A549 (cell line): Measurements from ENCODE around the gene RAP1A.

Source experiments
- EP300 ChIP-seq, 2 experiments: fragments of >200 bp; sonication (Bioruptor Twin); formaldehyde crosslinking; IDR thresholded peaks; 2 replicates in 1 of 2; 3 replicates in 1 of 2; pipeline ENCODE4 v1.6.1; 2016 to 2017
- JUN ChIP-seq, 2 experiments: fragments of >200 bp; sonication (Bioruptor Twin); formaldehyde crosslinking; IDR thresholded peaks; 2 replicates in 1 of 2; 3 replicates in 1 of 2; pipeline ENCODE4 v1.6.1; 2016 to 2017
- JUNB ChIP-seq: fragments of >200 bp; sonication (Bioruptor Twin); formaldehyde crosslinking; IDR thresholded peaks from 2 replicates; pipeline ENCODE4 v1.6.1; 2016
- MAFK ChIP-seq: fragments of 450-650 bp; IDR thresholded peaks from 2 replicates; pipeline ENCODE4 v1.6.1; 2014; ENCODE audit not compliant: partially characterized antibody
- MAX ChIP-seq: IDR thresholded peaks from 2 replicates; pipeline ENCODE4 v1.6.1; 2012
- PHF8 ChIP-seq: fragments of 200-600 bp; sonication (generic); IDR thresholded peaks from 2 replicates; pipeline ENCODE4 v1.6.1; 2016; ENCODE audit warnings: low read depth, mild to moderate bottlenecking, antibody characterized with exemption, moderate library complexity, borderline replicate concordance
- POLR2A ChIP-seq: IDR thresholded peaks from 2 replicates; pipeline ENCODE4 v1.6.1; 2012; ENCODE audit warnings: mild to moderate bottlenecking, low read length
- TP53 ChIP-seq: fragments of 250-450 bp; sonication (Bioruptor Pico); IDR thresholded peaks from 2 replicates; pipeline ENCODE4 v1.5.0; 2021; ENCODE audit warnings: mild to moderate bottlenecking, moderate library complexity
- TF ChIP-seq, protein P1 (sequence below): fragments of >200 bp; sonication (Bioruptor Twin); formaldehyde crosslinking; IDR thresholded peaks from 3 replicates; pipeline ENCODE4 v1.5.1; 2016
- TF ChIP-seq, protein P2 (sequence below): fragments of 250-450 bp; sonication (Bioruptor Pico); IDR thresholded peaks from 2 replicates; pipeline ENCODE4 v1.5.0; 2021; ENCODE audit warnings: mild to moderate bottlenecking, moderate library complexity, borderline replicate concordance
- TF ChIP-seq, protein P3 (sequence below): fragments of 200-600 bp; sonication (generic); IDR thresholded peaks from 2 replicates; pipeline ENCODE4 v1.6.1; 2016; ENCODE audit warnings: antibody characterized with exemption, mild to moderate bottlenecking, moderate library complexity

- TF ChIP-seq PHF8 (no peak), EP300 (IDR thresholded peaks at IDR 0.05) (no peak), POLR2A (no peak), MAX (no peak), JUNB (no peak), JUN (IDR thresholded peaks at IDR 0.05) (no peak), MAFK (no peak), TP53 (CRISPR knock-in tag) (no peak)
- TF ChIP-seq, protein P1, sequence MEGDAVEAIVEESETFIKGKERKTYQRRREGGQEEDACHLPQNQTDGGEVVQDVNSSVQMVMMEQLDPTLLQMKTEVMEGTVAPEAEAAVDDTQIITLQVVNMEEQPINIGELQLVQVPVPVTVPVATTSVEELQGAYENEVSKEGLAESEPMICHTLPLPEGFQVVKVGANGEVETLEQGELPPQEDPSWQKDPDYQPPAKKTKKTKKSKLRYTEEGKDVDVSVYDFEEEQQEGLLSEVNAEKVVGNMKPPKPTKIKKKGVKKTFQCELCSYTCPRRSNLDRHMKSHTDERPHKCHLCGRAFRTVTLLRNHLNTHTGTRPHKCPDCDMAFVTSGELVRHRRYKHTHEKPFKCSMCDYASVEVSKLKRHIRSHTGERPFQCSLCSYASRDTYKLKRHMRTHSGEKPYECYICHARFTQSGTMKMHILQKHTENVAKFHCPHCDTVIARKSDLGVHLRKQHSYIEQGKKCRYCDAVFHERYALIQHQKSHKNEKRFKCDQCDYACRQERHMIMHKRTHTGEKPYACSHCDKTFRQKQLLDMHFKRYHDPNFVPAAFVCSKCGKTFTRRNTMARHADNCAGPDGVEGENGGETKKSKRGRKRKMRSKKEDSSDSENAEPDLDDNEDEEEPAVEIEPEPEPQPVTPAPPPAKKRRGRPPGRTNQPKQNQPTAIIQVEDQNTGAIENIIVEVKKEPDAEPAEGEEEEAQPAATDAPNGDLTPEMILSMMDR, result no peak
- TF ChIP-seq, protein P2, sequence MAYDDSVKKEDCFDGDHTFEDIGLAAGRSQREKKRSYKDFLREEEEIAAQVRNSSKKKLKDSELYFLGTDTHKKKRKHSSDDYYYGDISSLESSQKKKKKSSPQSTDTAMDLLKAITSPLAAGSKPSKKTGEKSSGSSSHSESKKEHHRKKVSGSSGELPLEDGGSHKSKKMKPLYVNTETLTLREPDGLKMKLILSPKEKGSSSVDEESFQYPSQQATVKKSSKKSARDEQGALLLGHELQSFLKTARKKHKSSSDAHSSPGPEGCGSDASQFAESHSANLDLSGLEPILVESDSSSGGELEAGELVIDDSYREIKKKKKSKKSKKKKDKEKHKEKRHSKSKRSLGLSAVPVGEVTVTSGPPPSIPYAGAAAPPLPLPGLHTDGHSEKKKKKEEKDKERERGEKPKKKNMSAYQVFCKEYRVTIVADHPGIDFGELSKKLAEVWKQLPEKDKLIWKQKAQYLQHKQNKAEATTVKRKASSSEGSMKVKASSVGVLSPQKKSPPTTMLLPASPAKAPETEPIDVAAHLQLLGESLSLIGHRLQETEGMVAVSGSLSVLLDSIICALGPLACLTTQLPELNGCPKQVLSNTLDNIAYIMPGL (CRISPR knock-in tag), result no peak
- TF ChIP-seq, protein P3, sequence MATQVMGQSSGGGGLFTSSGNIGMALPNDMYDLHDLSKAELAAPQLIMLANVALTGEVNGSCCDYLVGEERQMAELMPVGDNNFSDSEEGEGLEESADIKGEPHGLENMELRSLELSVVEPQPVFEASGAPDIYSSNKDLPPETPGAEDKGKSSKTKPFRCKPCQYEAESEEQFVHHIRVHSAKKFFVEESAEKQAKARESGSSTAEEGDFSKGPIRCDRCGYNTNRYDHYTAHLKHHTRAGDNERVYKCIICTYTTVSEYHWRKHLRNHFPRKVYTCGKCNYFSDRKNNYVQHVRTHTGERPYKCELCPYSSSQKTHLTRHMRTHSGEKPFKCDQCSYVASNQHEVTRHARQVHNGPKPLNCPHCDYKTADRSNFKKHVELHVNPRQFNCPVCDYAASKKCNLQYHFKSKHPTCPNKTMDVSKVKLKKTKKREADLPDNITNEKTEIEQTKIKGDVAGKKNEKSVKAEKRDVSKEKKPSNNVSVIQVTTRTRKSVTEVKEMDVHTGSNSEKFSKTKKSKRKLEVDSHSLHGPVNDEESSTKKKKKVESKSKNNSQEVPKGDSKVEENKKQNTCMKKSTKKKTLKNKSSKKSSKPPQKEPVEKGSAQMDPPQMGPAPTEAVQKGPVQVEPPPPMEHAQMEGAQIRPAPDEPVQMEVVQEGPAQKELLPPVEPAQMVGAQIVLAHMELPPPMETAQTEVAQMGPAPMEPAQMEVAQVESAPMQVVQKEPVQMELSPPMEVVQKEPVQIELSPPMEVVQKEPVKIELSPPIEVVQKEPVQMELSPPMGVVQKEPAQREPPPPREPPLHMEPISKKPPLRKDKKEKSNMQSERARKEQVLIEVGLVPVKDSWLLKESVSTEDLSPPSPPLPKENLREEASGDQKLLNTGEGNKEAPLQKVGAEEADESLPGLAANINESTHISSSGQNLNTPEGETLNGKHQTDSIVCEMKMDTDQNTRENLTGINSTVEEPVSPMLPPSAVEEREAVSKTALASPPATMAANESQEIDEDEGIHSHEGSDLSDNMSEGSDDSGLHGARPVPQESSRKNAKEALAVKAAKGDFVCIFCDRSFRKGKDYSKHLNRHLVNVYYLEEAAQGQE, result no peak
Observed at GRCh38 chr1:111618081-111618480, 1.5 kb upstream of the RAP1A start.
